GM04503 (cell line): ENCODE measurements around the gene PODXL2.
A peak's percentile ranks its signal among the peaks of the same experiment; 100 is the strongest.
"Not testable (repeated sequence)": the region's sequence is repeated elsewhere in the genome, so short reads cannot be mapped to it uniquely, and the experiment has no call there.

Source experiments
- DNase-seq: peaks from one replicate; pipeline ENCODE4 v3.0.0-alpha.2; 2012; ENCODE audit warnings: low read depth

Gene PODXL2

GRCh38 chr3:127691489-127691888 lies 62.5 kb downstream of the PODXL2 start:
- DNase-seq: no peak

GRCh38 chr3:127691974-127692373 lies 63.0 kb downstream of the PODXL2 start:
- DNase-seq: no peak

DNA sequence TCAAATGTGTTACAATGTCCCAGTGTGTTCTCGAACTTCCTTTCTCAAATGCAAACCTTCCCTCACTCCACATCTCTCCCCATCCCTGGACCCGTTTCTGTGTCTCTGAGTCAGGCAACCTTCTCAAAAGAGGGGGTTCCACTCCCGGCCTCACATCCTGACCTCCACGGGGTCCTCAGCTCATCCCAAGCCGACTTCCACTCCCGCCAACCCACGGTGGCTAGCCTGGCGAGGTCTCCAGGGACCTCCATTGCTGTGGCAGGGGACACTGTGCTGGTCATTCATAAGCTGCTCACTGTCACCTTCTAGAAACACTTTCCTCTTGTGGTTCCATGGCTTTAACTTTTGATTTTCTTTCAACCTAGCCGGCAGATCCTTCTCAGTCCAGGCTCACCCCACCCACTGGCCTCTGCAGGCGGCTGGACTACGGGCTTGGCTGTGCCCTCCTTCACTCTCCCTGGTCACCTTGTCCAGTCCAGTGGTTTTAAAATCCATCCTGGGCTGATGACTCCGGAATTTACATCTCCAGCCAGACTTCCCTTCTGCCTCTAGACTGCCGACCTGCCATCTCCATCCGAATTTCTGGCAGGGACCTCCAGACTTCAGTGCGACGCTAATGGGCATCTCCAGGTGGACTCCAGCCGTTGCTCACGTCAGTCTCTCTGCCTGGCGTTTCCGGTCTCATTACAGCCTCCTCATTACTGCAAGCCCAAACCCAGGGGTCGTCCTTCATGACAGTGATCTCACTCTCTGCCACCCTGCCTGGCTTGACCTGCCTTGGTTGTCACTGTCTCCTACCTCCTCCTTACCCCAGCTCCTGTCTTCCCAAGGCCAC lies 63.7 kb downstream of the PODXL2 start:
- no peak for DNase-seq

GRCh38 chr3:127693336-127693843 lies 64.4 kb downstream of the PODXL2 start:
- DNase-seq: no peak

- no peak for DNase-seq
These were observed 65.7 kb downstream of the PODXL2 start for GRCh38 chr3:127694467-127695215.

GRCh38 chr3:127697551-127698240 lies 68.7 kb downstream of the PODXL2 start:
- DNase-seq: peak; percentile 70

- DNase-seq: no peak
These were observed 69.3 kb downstream of the PODXL2 start for GRCh38 chr3:127698286-127698685.

- DNase-seq: no peak
These were observed 69.9 kb downstream of the PODXL2 start for GRCh38 chr3:127698691-127699415.

GRCh38 chr3:127699416-127700300 lies 70.7 kb downstream of the PODXL2 start:
- DNase-seq: no peak

DNA sequence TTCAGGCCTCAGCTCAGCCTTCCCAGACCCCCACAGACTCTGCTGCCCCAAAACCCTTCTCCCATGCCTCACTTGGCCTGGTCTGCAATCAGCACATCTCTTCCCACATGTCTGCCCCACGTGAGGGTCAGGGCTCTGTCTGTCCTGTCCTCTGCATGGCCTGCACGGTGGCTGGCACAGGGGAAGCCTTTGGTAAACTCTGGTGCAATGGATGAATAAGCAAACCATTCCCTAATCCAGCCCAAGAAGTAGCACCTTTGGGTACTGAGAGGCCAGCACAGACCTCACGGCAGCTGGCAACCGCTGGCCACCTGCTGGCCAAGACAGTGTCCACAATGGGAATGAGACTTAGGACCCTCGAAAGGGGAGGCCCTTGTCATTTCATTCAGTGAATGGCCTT lies 71.4 kb downstream of the PODXL2 start:
- DNase-seq: no peak

DNA sequence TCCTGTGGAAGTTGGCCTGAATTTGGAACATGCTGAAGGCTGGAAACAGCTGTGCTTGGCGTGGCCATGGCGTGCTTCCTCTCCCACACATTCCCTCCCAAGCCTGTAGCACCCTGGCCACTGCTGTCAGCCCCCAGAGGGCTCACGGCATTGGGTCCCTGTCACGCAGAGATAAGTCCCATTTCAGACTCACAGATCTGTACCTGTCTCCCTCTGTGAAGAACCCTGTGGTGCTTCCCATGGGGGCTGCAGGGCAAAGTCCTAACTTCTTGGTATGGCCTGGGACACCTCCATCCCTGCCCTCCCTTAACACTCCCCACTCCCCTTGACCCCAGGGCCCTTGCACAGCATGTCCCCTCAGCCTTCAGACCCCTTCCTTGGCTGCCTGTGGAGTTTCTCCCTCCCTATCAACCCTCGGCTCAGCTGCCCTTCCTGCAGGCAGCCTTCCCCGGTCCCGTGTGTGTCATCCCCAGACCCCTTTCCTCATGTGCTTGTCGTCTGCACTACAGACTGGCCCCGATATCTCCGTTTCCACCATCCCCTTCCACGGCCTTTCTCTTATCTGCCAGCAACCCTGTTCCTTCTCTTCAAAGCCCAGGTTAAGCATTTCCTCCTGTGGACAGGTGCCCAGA lies 72.4 kb downstream of the PODXL2 start:
- DNase-seq: no peak

DNA sequence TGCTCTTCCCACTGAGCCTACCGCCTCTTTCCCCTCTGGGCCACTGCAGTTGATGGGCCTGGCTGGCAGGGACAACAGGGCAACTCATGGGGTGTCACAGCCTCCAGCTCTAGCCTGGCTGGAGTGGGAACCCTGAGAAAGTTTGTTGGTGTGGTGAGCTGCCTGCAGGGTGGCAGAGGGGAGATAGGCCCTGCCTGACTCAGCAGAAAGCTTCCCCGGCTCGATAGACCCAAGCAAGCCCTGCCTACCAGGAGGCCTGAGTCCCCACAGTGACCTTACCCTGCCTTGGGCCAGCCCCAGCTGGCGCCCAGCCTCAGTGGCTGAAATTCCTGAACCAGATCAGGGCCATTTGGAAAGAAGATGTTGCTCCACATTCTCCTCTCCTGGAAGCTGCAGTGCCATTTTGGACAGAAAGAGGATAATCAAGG lies 73.2 kb downstream of the PODXL2 start:
- no peak for DNase-seq

GRCh38 chr3:127704840-127705239 lies 75.9 kb downstream of the PODXL2 start:
- not testable (repeated sequence) for DNase-seq

GRCh38 chr3:127706312-127706711 lies 77.3 kb downstream of the PODXL2 start:
- no peak for DNase-seq

- no peak for DNase-seq
These were observed 77.9 kb downstream of the PODXL2 start for GRCh38 chr3:127706785-127707351.

DNA sequence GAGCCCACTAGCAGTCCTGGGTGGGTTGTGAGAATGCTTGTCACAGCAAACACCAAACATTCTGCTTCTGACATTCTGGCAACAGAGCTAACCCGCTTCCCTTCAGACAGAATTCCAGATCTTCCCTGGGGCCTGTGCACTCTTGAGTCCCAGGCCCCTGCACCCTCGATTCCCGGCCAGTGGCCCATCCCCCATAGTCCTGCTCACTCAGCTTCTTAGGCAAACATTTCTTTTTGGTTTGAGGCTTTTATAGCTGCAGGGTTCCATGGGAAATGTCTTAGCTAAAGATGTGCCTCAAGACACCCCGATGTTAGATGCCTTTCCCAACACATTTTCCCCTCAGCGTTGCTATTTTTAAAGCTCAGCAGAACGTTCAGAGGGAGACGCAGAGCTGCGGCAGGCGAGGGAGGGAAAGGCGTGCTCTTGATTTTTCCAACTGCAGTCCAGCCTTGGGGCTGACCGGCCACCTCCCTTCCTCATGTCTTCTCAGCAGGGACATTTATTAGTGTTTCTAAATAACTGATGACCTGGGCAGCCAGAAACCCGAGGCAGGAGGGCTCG lies 78.9 kb downstream of the PODXL2 start:
- DNase-seq: no peak

DNA sequence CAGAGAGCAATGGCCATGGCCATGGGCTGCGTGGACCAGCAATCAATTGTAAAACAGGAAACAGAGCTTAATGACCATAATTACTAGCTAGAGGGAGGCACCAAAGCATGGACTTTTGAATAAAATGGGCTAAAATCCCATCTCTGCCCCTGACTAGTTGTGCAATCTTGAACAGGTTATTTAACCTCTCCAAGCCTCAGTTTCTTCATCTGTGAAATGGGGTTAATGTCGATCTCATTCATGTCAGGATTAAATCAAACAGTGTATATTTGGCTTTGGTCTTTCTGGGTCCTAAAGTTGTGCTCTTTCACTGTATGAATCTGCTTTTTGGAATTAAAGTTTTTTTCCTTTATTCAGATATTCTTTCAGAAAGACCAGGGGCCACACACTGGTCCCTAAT lies 79.9 kb downstream of the PODXL2 start:
- no peak for DNase-seq

- no peak for DNase-seq
These were observed 80.5 kb downstream of the PODXL2 start for GRCh38 chr3:127709320-127710060.
